HS-5 (cell line): ENCODE data around the gene PPARGC1A.
A peak's percentile ranks its signal among the peaks of the same experiment; 100 is the strongest.

Experiments used
- DNase-seq: peaks from one replicate; pipeline ENCODE4 v3.0.0-alpha.2; 2012; ENCODE audit warnings: low read depth

PPARGC1A gene

DNA sequence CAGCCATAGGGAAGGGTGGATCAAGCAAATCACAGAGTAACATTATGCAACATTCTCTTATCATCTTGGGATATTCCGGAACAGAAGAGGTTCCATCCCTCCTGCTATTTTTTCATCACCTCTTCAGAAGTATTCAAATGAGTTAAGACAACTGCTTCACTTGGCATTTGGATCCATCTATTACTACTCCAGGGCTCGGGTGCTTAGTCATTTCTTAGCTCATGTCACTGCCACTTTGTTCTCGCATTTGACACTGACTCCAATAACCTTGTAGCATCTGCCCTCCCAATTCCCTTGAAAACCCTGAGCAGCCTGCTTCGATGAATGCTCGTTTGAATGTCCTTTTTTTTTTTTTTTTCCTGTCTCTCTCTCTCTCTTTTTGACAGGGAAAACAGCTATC lies 114.9 kb downstream of the PPARGC1A start:
- no peak for DNase-seq

DNA sequence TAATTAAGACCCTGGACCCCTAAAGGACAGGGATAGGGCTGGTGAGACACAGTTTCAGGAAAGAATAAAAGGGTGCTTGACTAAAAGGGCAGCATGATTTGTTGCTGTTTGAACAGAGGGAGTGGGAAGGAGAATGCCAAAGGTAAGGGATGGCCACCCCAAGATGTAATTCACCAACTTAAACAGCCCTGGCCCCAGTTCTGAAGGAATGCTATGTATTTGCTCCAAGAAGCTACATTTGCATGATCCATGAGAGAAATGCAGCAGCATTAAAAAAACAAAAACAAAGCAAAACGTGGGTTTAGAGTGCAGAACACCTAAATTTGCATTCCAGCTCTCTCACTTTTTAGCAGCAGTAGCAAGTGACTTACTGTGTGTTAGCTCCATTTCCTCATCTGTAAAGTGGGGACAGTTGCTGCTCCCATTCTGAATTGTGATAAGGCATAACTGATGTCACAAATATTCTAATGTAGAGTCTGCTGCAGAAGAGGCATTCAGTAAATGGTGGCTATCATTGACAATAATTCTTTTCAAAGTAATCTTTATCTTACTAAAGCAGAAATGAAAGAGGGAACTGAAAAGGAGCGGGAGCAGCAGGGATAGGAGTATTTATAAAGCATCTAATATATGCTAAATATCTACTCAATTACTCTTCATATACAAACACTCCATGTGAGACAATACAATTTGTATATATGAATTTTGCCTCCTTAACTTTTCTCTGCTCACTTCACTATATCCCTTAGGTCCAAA lies 115.8 kb downstream of the PPARGC1A start:
- no peak for DNase-seq

DNA sequence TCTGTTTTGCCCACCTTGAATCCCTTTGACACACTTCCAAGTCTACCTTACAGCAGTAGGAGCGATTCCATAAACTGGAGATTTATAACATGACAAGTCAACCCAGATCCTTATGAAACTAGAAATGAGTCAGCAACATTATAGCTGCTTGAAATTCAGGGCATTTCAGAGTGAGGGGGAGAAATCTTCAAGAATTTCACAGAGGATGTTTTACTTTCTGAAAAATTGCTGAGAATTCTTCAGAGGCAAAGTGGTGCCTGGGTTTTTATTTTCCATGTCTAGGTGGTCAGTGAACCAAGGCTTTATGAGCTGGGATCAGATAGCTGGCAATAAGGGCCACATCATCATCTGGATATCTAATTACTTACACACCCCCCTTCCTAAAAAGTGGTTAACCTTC lies 119.8 kb downstream of the PPARGC1A start:
- DNase-seq: peak; percentile 32

DNA sequence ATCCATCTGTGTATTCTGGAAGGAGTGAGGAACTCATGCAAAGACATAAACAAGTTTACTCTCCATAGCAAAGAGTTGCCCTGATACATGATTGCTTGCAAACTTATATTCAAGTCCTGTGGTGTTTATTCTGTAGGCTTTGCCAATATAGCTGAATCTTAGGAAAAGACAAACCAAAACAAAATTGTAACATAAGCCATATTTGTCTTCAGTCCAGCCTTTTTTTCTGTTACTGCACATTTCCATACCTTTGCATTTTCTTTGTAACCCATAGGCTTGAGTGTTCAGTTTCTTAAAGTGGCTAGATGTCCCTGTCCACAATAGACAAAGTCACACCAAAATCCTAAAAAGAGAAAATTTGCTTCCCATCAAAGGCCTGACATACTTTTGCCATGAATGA lies 120.4 kb downstream of the PPARGC1A start:
- DNase-seq: no peak

DNA sequence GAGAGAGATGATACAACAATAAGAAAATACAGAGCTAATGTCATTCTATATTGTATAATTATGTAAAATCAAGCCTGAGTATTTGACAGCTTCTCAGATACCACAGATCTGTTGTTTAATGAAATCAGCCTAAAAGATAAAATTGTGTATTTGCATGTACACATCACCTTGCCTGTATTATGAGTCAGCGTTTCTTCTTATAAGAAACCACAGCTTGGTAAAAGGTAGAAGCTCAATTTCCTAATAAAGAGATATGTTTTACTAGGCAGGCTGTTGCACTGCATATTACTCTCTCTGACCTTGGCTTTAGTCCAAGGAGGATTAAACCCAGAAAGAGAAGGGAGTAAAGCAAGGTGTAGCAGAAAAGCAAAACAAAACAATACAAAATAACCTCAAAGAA lies 121.3 kb downstream of the PPARGC1A start:
- no peak for DNase-seq

DNA sequence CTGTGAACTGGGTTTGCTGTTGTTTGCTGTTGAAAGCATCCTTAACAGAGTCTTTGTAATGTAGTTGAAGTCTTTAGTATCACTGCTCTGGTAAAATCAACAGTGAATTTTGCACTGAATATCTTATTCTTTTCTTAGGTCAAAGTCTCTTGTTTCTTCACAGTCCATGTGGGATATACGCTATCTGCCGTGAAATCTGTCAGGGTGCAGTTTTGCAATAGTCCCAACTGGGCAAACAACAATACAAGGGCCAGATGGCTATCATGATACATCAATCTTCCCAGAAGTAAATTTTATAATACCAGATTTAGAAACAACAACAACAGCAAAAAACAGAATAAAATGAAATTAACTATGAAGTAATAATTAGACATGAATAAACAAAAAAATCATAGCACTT lies 123.5 kb downstream of the PPARGC1A start:
- no peak for DNase-seq

DNA sequence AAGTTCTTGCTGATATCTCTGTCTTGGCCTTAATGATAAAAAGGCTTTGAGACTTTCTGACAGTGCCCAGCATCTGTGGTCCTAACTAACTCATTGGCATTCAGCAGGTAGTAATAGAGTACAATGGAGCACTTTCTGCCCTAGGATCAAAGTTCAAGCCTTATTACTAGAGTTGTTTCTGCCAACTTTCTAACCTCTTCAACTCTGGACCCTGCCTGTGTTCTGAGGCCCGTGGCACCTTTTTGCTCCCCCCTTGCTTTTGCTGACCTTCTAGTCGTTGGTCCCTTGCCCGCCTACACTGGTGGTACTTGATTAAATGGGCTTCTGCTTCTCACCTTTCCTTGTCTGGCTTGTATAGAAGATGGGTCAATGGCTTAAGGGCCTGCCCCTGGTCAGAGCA lies 126.3 kb downstream of the PPARGC1A start:
- no peak for DNase-seq

DNA sequence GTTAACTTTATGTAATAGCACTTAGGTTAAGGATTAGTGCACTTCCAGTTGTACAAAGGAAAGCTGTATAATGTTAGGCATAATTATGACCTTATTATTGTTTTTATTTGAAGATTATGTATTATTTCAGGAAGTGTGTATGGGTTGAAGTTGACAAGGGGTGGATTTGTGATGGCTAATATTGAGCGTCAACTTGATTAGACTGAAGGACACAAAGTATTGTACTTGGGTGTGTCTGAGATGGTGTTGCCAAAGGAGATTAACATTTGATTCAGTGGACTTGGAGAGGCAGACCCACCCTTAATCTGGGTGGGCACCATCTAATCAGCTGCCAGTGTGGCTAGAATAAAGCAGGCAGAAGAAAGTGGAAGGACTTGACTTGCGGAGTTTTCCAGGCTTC lies 127.3 kb downstream of the PPARGC1A start:
- no peak for DNase-seq

DNA sequence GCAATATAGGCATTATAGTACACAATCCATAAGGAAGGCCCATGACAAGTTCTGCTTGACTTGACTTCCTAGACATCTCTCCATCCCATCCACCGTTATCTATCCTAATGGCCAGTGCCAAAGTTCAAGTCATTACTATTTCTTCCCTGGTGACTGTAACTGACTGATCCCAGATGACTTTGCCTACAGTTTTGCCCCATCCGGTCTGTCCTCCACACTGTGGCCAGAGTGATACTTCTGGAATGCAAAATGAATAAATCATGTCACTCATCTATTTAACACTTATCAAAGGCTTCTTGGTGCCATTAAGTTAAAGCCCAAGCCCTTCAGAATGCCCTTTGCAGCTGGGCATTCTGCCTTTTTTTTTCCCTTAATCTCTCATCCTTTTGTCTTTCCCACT lies 130.8 kb downstream of the PPARGC1A start:
- no peak for DNase-seq

DNA sequence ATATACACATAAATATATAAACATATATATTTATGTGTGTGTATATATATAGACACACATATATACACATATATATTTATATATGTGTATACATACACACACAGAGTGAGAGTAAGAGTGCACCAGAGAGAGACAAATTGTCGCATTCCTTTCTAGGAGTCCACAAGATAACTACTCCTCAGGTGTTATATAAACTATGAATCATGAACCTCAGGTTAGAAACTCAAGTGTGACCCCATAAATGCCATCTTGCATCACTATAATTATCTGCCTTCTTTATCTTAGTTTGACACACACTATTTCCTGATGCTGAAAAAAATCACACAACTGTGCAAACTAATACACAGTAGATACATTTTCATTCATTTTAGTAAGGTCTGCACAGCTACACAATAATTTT lies 135.2 kb downstream of the PPARGC1A start:
- DNase-seq: no peak

DNA sequence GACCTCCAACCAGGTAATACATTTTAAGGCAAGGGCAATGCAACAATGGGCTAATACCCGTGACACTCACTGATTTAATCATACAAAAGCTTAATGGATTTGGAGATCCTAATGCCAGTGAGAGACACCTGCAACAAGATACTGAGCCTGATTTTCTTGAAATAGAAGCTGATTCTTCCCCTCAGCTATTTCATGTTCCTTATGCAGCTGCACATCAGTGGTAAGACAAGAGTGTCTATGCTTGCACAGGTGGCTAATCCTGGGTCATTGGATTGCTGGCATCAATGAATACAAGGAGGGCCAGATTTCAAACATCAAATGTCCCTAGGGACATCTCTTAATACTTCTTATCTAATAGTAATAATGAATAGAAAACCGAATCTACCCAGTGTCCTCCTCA lies 139.7 kb downstream of the PPARGC1A start:
- no peak for DNase-seq

DNA sequence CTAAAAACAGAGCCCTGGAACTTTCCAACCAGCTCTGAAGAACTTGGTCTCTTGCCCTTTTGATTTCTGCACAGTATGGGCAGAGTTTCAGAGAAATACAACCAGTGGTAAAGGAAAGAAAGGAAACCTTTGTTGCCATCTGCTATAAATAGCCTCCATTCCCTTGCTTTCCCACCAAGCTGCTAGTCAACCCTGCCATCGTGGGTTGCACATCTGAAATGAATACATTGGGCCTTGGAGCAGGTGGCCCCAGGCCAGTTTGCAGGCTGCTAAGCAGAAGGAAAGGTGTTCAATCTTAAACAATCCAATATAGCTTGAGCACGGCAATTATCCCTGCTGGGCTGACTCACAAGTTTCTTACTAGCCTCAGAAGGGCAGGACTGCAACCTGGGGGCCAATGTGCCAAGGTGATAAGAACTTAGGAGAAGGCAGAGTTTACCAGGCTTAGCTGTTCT lies 142.5 kb downstream of the PPARGC1A start:
- DNase-seq: no peak

DNA sequence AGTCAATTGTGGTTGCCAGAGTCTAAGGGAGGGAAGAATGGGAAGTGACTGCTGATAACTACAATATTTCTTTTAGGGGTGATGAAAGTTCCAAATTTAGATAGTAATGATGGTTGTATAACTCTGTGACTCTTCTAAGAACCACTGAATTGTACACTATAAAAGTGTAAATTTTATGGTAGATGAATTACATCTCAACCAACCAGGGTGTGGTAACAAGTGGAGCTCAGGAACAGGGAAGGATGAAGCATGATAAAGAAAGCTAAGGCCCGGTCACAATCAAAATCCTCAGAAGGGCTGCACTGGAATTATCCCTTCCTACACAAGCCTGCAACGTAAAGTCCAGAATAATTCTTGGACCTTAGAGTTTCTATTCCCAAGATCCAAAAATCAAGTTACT lies 143.2 kb downstream of the PPARGC1A start:
- no peak for DNase-seq

DNA sequence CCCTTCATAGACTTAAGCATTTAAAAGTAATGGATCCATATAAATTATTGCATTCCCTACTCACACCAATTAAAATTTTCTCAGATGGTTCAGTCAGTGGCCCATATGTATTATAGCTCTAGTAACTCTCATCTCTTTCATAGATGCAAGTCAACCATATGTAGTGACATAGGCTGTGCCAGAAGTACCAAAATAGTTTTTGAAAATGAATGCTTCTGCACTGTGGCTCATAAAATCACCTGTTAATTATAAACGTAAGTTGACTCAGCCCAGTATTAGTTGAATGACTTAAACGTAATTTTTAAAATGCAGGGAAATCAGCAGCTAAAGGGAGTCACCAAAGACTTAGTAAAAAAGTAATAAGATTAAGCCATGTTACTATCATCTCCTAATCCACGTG lies 143.8 kb downstream of the PPARGC1A start:
- DNase-seq: no peak

DNA sequence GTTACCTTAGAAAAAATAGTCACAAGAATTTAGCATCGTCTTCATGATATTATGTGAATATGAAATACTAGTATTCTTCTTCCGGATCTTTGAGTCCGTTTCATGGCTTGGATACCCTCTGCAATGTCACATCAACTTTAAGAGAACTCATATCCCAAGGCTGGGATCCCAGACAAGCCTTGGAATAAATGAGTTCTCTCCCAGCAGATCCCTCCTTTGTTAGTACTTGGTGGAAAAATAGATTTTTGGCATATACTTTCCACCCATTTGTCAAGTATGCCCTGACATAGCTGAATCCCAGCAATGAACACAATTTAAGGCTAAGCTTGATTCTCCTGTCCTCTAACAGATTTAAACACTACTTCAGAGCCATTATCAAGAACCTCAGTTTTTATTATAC lies 144.5 kb downstream of the PPARGC1A start:
- DNase-seq: no peak
